ENCODE data around the gene FAM83G. TPM values are rescaled to one million over a fixed set of nuclear protein-coding genes. Genes with fewer than 3 reads are reported as not detected.

Gene FAM83G
- total RNA-seq, 4 donors from 2014 or later, result 44.3 to 157 (median 71.3) TPM

DNA sequence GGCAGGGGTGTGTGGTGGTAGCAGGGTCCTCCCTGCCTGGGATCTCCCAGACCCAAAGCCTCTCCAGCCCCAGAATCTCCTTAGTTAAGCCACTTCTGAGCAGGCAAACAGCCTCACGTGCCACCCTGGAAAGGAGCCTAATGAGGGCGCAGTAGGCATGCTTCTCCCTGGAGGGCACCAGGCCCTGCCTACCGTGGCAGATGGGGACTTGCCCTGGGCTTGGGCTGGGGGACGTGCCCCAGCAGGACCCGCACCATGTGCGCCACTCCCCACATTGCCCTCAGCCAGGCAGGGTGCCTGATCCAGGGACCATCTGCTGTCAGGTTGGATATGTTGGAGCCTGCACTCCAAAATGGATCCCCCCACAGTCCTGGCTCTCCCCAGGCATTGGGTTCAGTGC, 14.2 kb downstream of the FAM83G start:
- H3K36me3 ChIP-seq, result peaks cover 0 to 42% (median 3%) of the 10 kb centered on the region in 3 donors
- no peak for TF ChIP-seq POLR2A (IDR thresholded peaks at IDR 0.05)
- TF ChIP-seq, protein P1, sequence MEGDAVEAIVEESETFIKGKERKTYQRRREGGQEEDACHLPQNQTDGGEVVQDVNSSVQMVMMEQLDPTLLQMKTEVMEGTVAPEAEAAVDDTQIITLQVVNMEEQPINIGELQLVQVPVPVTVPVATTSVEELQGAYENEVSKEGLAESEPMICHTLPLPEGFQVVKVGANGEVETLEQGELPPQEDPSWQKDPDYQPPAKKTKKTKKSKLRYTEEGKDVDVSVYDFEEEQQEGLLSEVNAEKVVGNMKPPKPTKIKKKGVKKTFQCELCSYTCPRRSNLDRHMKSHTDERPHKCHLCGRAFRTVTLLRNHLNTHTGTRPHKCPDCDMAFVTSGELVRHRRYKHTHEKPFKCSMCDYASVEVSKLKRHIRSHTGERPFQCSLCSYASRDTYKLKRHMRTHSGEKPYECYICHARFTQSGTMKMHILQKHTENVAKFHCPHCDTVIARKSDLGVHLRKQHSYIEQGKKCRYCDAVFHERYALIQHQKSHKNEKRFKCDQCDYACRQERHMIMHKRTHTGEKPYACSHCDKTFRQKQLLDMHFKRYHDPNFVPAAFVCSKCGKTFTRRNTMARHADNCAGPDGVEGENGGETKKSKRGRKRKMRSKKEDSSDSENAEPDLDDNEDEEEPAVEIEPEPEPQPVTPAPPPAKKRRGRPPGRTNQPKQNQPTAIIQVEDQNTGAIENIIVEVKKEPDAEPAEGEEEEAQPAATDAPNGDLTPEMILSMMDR (IDR thresholded peaks at IDR 0.05), result peak in 1 of 6 experiments; percentile 6
- DNase-seq, result no peak
- H3K4me1 ChIP-seq, result peaks cover 64 to 100% (median 94%) of the 10 kb centered on the region in 3 donors
- peak overlapping the region; percentile 61 to 84 (median 77) for H3K27ac ChIP-seq
- H3K4me3 ChIP-seq, result no peak overlapping the region
- 40 to 70% methylated on average over 2 to 3 of the region's 6 CpGs for WGBS, 2 donors
- intact Hi-C loops (cut with DNase I), result no loop called here
- no peaks in the 10 kb centered on the region for H3K9me3 ChIP-seq
- H3K27me3 ChIP-seq, result no peaks in the 10 kb centered on the region

DNA sequence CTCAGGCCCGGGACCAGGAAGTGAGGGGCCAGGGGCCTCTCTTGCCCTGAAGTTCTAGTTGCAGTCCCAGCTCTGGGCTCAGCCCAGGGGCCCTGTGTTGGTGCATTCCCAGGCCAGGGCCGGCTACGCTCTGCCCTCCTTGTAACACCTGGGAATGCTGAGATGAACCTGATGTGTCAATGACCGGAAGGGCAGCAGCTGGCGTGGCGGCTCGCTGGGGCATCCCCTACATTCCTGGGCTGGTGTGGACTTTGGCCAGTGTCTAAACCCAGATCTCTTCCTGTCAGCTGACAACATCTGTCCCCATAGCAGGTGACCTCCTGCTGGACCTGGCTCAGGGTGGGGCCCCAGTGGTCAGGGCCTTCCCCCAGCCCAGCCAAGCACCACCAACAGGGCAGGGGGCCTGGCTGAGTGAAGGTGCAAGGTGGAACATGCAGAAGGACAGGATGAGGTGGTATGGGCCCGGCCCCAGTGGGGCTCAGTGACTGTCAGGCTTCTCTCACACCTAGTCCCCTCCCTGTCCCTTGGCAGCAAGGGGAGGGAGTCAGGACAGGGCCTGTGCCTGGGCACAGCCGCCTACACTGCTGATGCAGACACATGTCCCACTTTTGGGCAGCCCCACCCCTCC, 15.9 kb downstream of the FAM83G start:
- no peak overlapping the region for H3K4me3 ChIP-seq
- intact Hi-C loops (cut with DNase I), result no loop called here
- H3K4me1 ChIP-seq, result peaks cover 62 to 100% (median 93%) of the 10 kb centered on the region in 3 donors
- WGBS, 2 donors, result 30 to 42% methylated on average over 2 to 3 of the region's 9 CpGs
- H3K27me3 ChIP-seq, result no peaks in the 10 kb centered on the region
- peaks cover 0 to 53% (median 3%) of the 10 kb centered on the region in 3 donors for H3K36me3 ChIP-seq
- TF ChIP-seq, protein P1 (IDR thresholded peaks at IDR 0.05), result no peak
- no peak for TF ChIP-seq POLR2A (IDR thresholded peaks at IDR 0.05)
- peak overlapping the region; percentile 3 to 84 (median 77) for H3K27ac ChIP-seq
- H3K9me3 ChIP-seq, result no peaks in the 10 kb centered on the region
- DNase-seq, result no peak

GRCh38 chr17:18987862-18988545, 16.6 kb downstream of the FAM83G start:
- TF ChIP-seq, protein P1 (IDR thresholded peaks at IDR 0.05), result no peak
- TF ChIP-seq POLR2A (IDR thresholded peaks at IDR 0.05), result no peak
- no peak for DNase-seq
- Histone ChIP-seq H3K9me3 (no peaks in the 10 kb centered on the region), H3K27ac (peak overlapping the region; percentile 3 to 84 (median 48)), H3K4me1 (peaks cover 57 to 100% (median 93%) of the 10 kb centered on the region in 3 donors), H3K27me3 (no peaks in the 10 kb centered on the region), H3K36me3 (peaks cover 0 to 58% (median 3%) of the 10 kb centered on the region in 3 donors), H3K4me3 (no peak overlapping the region)
- intact Hi-C loops (cut with DNase I), result no loop called here
- 46 to 72% methylated on average over 2 to 11 of the region's 14 CpGs for WGBS, 2 donors

DNA sequence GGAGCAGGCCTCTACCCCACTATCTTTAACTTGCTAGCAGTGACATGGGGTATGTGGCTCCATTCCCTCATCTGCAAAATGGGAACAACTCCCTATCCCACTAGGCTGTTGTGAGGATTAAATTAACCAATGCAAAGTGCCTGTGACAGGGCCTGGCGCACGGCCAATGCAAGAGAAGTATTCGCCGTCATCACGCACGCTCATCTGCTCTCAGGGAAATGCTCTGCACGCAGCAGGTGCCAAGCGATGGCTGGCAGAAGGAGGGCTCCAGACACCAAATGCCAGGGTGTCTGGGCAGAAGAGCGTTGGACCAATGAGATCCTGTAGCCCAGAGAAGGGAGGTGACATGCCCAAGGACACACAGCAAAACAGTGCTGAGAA, 17.3 kb downstream of the FAM83G start:
- peak overlapping the region in 2 of 4 donors; percentile 84 to 85 for H3K27ac ChIP-seq
- no peaks in the 10 kb centered on the region for H3K27me3 ChIP-seq
- H3K36me3 ChIP-seq, result peaks cover 0 to 58% (median 3%) of the 10 kb centered on the region in 3 donors
- no peak overlapping the region for H3K4me3 ChIP-seq
- H3K4me1 ChIP-seq, result peaks cover 55 to 100% (median 93%) of the 10 kb centered on the region in 3 donors
- intact Hi-C loops (cut with DNase I), result no loop called here
- WGBS, 2 donors, result 85 to 100% methylated on average over 2 to 9 of the region's 9 CpGs
- no peaks in the 10 kb centered on the region for H3K9me3 ChIP-seq
- TF ChIP-seq, protein P1 (IDR thresholded peaks at IDR 0.05), result no peak
- no peak for TF ChIP-seq POLR2A (IDR thresholded peaks at IDR 0.05)
- no peak for DNase-seq
